ENCODE measurements around the gene KCTD11.

- no peak for TF ChIP-seq POLR2AphosphoS5 (IDR thresholded peaks at IDR 0.05; ENCODE audit: low read depth, low read length)
- TF ChIP-seq POLR2A (IDR thresholded peaks at IDR 0.05; ENCODE audit: low read depth, low read length): no peak
- no peak for TF ChIP-seq TAF1 (IDR thresholded peaks at IDR 0.05; ENCODE audit: borderline replicate concordance, low read depth, low read length)
These were observed 5.0 kb upstream of the KCTD11 start for GRCh38 chr17:7346761-7347614.

Measured in GM12892 (cell line).